Natural killer cell (primary cell): ENCODE results near the gene FBXO10. TPM values are rescaled to one million over a fixed set of nuclear protein-coding genes. Genes with fewer than 3 reads are reported as not detected.

Experiments used
- ATAC-seq, 3 donors: fragments of 150-1000 bp in 2 of 3; fragments of 200-7000 bp in 1 of 3; cut with Tn5 transposase; 1 replicate in 1 of 3; 2 replicates in 2 of 3; pipeline ENCODE4 v1.10.0; 2021; ENCODE audit warnings: mild to moderate bottlenecking in 2 of 3, moderate library complexity in 2 of 3
- DNase-seq, 2 donors: peaks; one replicate each; pipeline versions ENCODE4 v3.0.0 to v3.0.0-alpha.2; 2013 to 2021; ENCODE audit warnings: mixed read lengths in 1 of 2
- H3K27ac ChIP-seq: one replicate; pipeline ENCODE4 v1.5.1; 2013; ENCODE audit warnings: mild to moderate bottlenecking, low read length
- H3K27me3 ChIP-seq: one replicate; pipeline ENCODE4 v1.6.1; 2013; ENCODE audit warnings: low read length; ENCODE audit not compliant: control insufficient read depth, insufficient read depth
- H3K36me3 ChIP-seq: one replicate; pipeline ENCODE4 v1.6.1; 2013; ENCODE audit warnings: low read length; ENCODE audit not compliant: control insufficient read depth, insufficient read depth
- H3K4me1 ChIP-seq: one replicate; pipeline ENCODE4 v1.6.1; 2013; ENCODE audit warnings: low read length; ENCODE audit not compliant: control insufficient read depth, insufficient read depth
- H3K4me3 ChIP-seq: one replicate; pipeline ENCODE4 v1.5.1; 2013; ENCODE audit warnings: low read length
- H3K9me3 ChIP-seq: one replicate; pipeline ENCODE4 v1.6.1; 2013; ENCODE audit warnings: low read length; ENCODE audit not compliant: control insufficient read depth, insufficient read depth
- H3K27ac Mint-ChIP-seq, 2 donors: one replicate each; pipeline ENCODE4 v1.8.0; 2022; ENCODE audit warnings: mild to moderate bottlenecking in 2 of 2, mixed read lengths in 2 of 2, moderate library complexity in 1 of 2
- H3K27me3 Mint-ChIP-seq, 2 donors: one replicate each; pipeline ENCODE4 v1.8.0; 2022; ENCODE audit warnings: low read depth in 2 of 2, mixed read lengths in 2 of 2
- H3K36me3 Mint-ChIP-seq: one replicate; pipeline ENCODE4 v1.8.0; 2022; ENCODE audit warnings: mixed read lengths
- H3K4me1 Mint-ChIP-seq, 2 donors: one replicate each; pipeline ENCODE4 v1.8.0; 2022; ENCODE audit warnings: mixed read lengths in 2 of 2
- H3K4me3 Mint-ChIP-seq: one replicate; pipeline ENCODE4 v1.8.0; 2022; ENCODE audit warnings: mild to moderate bottlenecking, moderate library complexity, mixed read lengths
- H3K9me3 Mint-ChIP-seq, 2 donors: one replicate each; pipeline ENCODE4 v1.8.0; 2022; ENCODE audit warnings: mixed read lengths in 2 of 2
- WGBS: methylation state at CpG from one replicate; pipeline ENCODE4 v1.1.7; 2013; ENCODE audit warnings: missing lambda C conversion rate; ENCODE audit not compliant: insufficient coverage; 5-methylcytosine and 5-hydroxymethylcytosine counted together
- intact Hi-C: fragments of 100-400 bp; cut with micrococcal nuclease; formaldehyde crosslinking; loops from one replicate; pipeline ENCODE4 v1.14.2; 2022
- total RNA-seq, 4 donors: library from RNA; stranded (reverse); fragments of 120-200 nt in 1 of 4; gene quantifications; one replicate each; pipeline versions ENCODE4 v1.2.3 to v1.2.4, GENCODE V29; 2013 to 2022
- TF ChIP-seq, protein P1 (sequence below): fragments of 200-600 bp; IDR thresholded peaks from one replicate; pipeline ENCODE4 v1.8.0; 2022; ENCODE audit warnings: antibody characterized with exemption

FBXO10 gene
- total RNA-seq, 3 donors from 2014 or later (not counting 1 experiment from before 2014, with no cell fraction given), result 1.7 to 2.2 (median 2.1) TPM

- Mint-ChIP-seq H3K4me3 (no peak overlapping the region), H3K36me3 (no peaks in the 10 kb centered on the region), H3K27me3 (no peaks in the 10 kb centered on the region), H3K4me1 (peaks cover 4 to 10% of the 10 kb centered on the region in 2 donors), H3K27ac (no peak overlapping the region), H3K9me3 (no peaks in the 10 kb centered on the region)
- no peak overlapping the region for H3K27ac ChIP-seq
- H3K4me1 ChIP-seq, result no peaks in the 10 kb centered on the region
- TF ChIP-seq, protein P1, sequence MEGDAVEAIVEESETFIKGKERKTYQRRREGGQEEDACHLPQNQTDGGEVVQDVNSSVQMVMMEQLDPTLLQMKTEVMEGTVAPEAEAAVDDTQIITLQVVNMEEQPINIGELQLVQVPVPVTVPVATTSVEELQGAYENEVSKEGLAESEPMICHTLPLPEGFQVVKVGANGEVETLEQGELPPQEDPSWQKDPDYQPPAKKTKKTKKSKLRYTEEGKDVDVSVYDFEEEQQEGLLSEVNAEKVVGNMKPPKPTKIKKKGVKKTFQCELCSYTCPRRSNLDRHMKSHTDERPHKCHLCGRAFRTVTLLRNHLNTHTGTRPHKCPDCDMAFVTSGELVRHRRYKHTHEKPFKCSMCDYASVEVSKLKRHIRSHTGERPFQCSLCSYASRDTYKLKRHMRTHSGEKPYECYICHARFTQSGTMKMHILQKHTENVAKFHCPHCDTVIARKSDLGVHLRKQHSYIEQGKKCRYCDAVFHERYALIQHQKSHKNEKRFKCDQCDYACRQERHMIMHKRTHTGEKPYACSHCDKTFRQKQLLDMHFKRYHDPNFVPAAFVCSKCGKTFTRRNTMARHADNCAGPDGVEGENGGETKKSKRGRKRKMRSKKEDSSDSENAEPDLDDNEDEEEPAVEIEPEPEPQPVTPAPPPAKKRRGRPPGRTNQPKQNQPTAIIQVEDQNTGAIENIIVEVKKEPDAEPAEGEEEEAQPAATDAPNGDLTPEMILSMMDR, result no peak
- DNase-seq (no peak), ATAC-seq (no peak)
- no peaks in the 10 kb centered on the region for H3K36me3 ChIP-seq
- intact Hi-C loops, result no loop called here
- H3K27me3 ChIP-seq, result no peaks in the 10 kb centered on the region
- H3K4me3 ChIP-seq, result no peak overlapping the region
- WGBS, result 42% methylated on average over 2 of the region's 3 CpGs
- peaks cover 12% of the 10 kb centered on the region for H3K9me3 ChIP-seq
Observed at GRCh38 chr9:37563806-37564513, 12.2 kb downstream of the FBXO10 start.

DNA sequence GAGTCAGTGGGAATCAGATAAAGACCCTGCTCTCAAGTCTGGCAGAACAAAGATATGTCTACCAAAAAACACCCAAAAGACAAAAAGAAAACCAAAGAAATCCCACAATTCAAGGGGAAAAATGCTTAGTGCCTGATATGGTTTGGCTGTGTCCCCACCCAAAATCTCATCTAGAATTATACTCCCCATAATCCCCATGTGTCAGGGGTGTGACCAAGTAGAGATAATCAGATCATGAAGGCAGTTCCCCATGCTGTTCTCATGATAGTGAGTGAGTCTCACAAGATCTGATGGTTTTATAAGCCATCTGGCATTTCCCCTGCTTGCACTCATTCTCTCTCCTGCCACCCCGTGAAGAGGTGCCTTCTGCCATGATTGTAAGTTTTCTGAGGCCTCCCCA, 13.4 kb downstream of the FBXO10 start:
- Histone ChIP-seq H3K9me3 (peaks cover 12% of the 10 kb centered on the region), H3K4me3 (no peak overlapping the region), H3K27ac (no peak overlapping the region), H3K27me3 (no peaks in the 10 kb centered on the region), H3K4me1 (no peaks in the 10 kb centered on the region), H3K36me3 (no peaks in the 10 kb centered on the region)
- no peak overlapping the region for H3K27ac Mint-ChIP-seq
- H3K27me3 Mint-ChIP-seq, result no peaks in the 10 kb centered on the region
- TF ChIP-seq, protein P1, result no peak
- H3K4me1 Mint-ChIP-seq, result peaks cover 4 to 10% of the 10 kb centered on the region in 2 donors
- H3K36me3 Mint-ChIP-seq, result no peaks in the 10 kb centered on the region
- ATAC-seq, result no peak
- no CpG with 5 or more reads among the region's 1 CpG for WGBS
- intact Hi-C loops, result no loop called here
- no peak overlapping the region for H3K4me3 Mint-ChIP-seq
- DNase-seq, result no peak
- no peaks in the 10 kb centered on the region for H3K9me3 Mint-ChIP-seq

DNA sequence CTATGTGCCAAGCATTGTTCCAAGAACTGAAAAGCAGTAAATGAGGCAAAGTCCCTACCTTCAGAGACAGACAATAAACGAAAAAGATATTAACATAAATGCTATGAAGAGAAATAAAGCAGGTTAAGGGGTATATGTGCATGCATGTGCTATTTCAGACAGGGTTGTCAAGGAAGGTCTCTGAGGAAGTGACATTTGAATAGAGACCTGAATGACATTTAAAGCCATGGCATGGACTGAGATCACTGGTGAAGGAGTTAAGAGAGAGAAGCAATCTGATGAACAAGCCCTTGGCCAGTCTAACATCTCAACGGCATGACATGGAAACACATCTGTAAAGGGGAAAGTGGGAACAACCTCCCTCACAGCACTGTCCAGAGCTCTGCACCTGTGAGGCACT, 14.5 kb downstream of the FBXO10 start:
- no peak overlapping the region for H3K4me3 ChIP-seq
- H3K27me3 ChIP-seq, result no peaks in the 10 kb centered on the region
- H3K27ac ChIP-seq, result no peak overlapping the region
- H3K36me3 ChIP-seq, result no peaks in the 10 kb centered on the region
- Mint-ChIP-seq H3K36me3 (no peaks in the 10 kb centered on the region), H3K27me3 (no peaks in the 10 kb centered on the region), H3K27ac (no peak overlapping the region), H3K9me3 (no peaks in the 10 kb centered on the region), H3K4me1 (peaks cover 4 to 10% of the 10 kb centered on the region in 2 donors), H3K4me3 (no peak overlapping the region)
- no peaks in the 10 kb centered on the region for H3K4me1 ChIP-seq
- TF ChIP-seq, protein P1, result no peak
- no peak for DNase-seq
- intact Hi-C loops, result no loop called here
- WGBS, result 95% methylated on average over 2 of the region's 2 CpGs
- ATAC-seq, result no peak
- H3K9me3 ChIP-seq, result peaks cover 12% of the 10 kb centered on the region
